Activated effector memory CD4-positive, alpha-beta T cell treated with Interleukin-2 at 50 U/mL for 16 hours (primary cell): Measurements from ENCODE around the gene TTC23.

Source experiments
- DNase-seq: peaks from one replicate; pipeline ENCODE4 v3.0.0-alpha.2; 2020

The TTC23 gene

GRCh38 chr15:99249270-99249841 is at the start of gene TTC23:
TSS of gene TTC23 (minus strand) at chr15:99249581. CDS start at chr15:99228712, 20,869 bp downstream.
- DNase-seq: no peak

- no peak for DNase-seq
Observed at GRCh38 chr15:99296386-99296785, 47.0 kb upstream of the TTC23 start.

- no peak for DNase-seq
Observed at GRCh38 chr15:99295840-99296239, 46.5 kb upstream of the TTC23 start.

- DNase-seq: no peak
Observed at GRCh38 chr15:99291643-99292042, 42.3 kb upstream of the TTC23 start.

- DNase-seq: no peak
Observed at GRCh38 chr15:99283717-99284116, 34.3 kb upstream of the TTC23 start.

GRCh38 chr15:99282586-99282985 is 33.2 kb upstream of the TTC23 start:
- no peak for DNase-seq

GRCh38 chr15:99282121-99282520 is 32.7 kb upstream of the TTC23 start:
- no peak for DNase-seq

- DNase-seq: no peak
Observed at GRCh38 chr15:99279827-99280226, 30.4 kb upstream of the TTC23 start.

GRCh38 chr15:99279290-99279689 is 29.9 kb upstream of the TTC23 start:
- DNase-seq: no peak

GRCh38 chr15:99275525-99276128 is 26.2 kb upstream of the TTC23 start:
- no peak for DNase-seq

GRCh38 chr15:99275061-99275460 is 25.7 kb upstream of the TTC23 start:
- no peak for DNase-seq

GRCh38 chr15:99273801-99274200 is 24.4 kb upstream of the TTC23 start:
- DNase-seq: no peak

GRCh38 chr15:99268431-99268830 is 19.1 kb upstream of the TTC23 start:
- no peak for DNase-seq

- DNase-seq: no peak
Observed at GRCh38 chr15:99267957-99268356, 18.6 kb upstream of the TTC23 start.

GRCh38 chr15:99265541-99266070 is 16.2 kb upstream of the TTC23 start:
- no peak for DNase-seq

- no peak for DNase-seq
Observed at GRCh38 chr15:99264125-99264524, 14.7 kb upstream of the TTC23 start.

- no peak for DNase-seq
Observed at GRCh38 chr15:99257107-99257750, 7.8 kb upstream of the TTC23 start.

GRCh38 chr15:99253381-99254090 is 4.2 kb upstream of the TTC23 start:
- DNase-seq: no peak

GRCh38 chr15:99252326-99252725 is 2.9 kb upstream of the TTC23 start:
- DNase-seq: no peak

GRCh38 chr15:99250857-99251841 is 1.8 kb upstream of the TTC23 start, which contains the start of gene LRRC28:
TSS of gene LRRC28 (plus strand) at chr15:99251481. CDS start at chr15:99255958, 4,477 bp downstream.
- peak; percentile 91 for DNase-seq

GRCh38 chr15:99250494-99250856 is 1.1 kb upstream of the TTC23 start:
- no peak for DNase-seq

- DNase-seq: no peak
Observed at GRCh38 chr15:99250001-99250400, 620 bp upstream of the TTC23 start.
